Lung (tissue), 12 donors: Measurements from ENCODE around the gene ELAC1. TPM values are rescaled to one million over a fixed set of nuclear protein-coding genes. Genes with fewer than 3 reads are reported as not detected.

Source experiments
- ATAC-seq: fragments of 200-7000 bp; cut with Tn5 transposase; one replicate; pipeline ENCODE4 v1.9.1; 2020; ENCODE audit warnings: moderate number of reproducible peaks; ENCODE audit not compliant: insufficient read depth, low FRiP score
- DNase-seq, 3 donors: peaks; one replicate each; pipeline ENCODE4 v3.0.0-alpha.2; 2013 to 2017
- H3K27ac ChIP-seq, 2 donors: one replicate each; pipeline ENCODE4 v1.5.1; 2013; ENCODE audit warnings: mild to moderate bottlenecking in 2 of 2, moderate library complexity in 2 of 2, control low read depth in 1 of 2, inconsistent platforms in 1 of 2, low read depth in 1 of 2, low read length in 1 of 2
- H3K27me3 ChIP-seq, 3 donors: one replicate each; pipeline ENCODE4 v1.5.1; 2013; ENCODE audit warnings: low read length in 2 of 3; ENCODE audit not compliant: control insufficient read depth in 3 of 3, insufficient read depth in 3 of 3
- H3K36me3 ChIP-seq, 4 donors: one replicate each; pipeline ENCODE4 v1.5.1; 2013; ENCODE audit warnings: low read length in 4 of 4, mild to moderate bottlenecking in 1 of 4, moderate library complexity in 1 of 4; ENCODE audit not compliant: control insufficient read depth in 4 of 4, insufficient read depth in 4 of 4
- H3K4me1 ChIP-seq, 5 donors: one replicate each; pipeline ENCODE4 v1.5.1; 2013; ENCODE audit warnings: low read length in 5 of 5, mild to moderate bottlenecking in 2 of 5, moderate library complexity in 1 of 5; ENCODE audit not compliant: control insufficient read depth in 5 of 5, insufficient read depth in 5 of 5
- H3K4me3 ChIP-seq: one replicate; pipeline ENCODE4 v1.5.1; 2013; ENCODE audit warnings: mild to moderate bottlenecking, control low read depth, moderate library complexity
- H3K9ac ChIP-seq, 2 donors: one replicate each; pipeline ENCODE4 v1.5.1; 2013; ENCODE audit warnings: low read length in 2 of 2, control low read depth in 1 of 2; ENCODE audit not compliant: insufficient read depth in 1 of 2
- H3K9me3 ChIP-seq, 4 donors: one replicate each; pipeline ENCODE4 v1.5.1; 2013; ENCODE audit warnings: low read length in 3 of 4, mild to moderate bottlenecking in 1 of 4, moderate library complexity in 1 of 4; ENCODE audit not compliant: control insufficient read depth in 4 of 4, insufficient read depth in 3 of 4
- CTCF ChIP-seq: IDR thresholded peaks from 2 replicates; pipeline ENCODE4 v1.5.1; 2012; ENCODE audit warnings: mild to moderate bottlenecking; ENCODE audit errors: control extremely low read depth, extremely low read depth
- WGBS, 2 donors: extraction: QIAGEN DNeasy Blood & Tissue Kit; methylation state at CpG; one replicate each; pipeline ENCODE4 v1.1.7; 2013; 5-methylcytosine and 5-hydroxymethylcytosine counted together
- polyA plus RNA-seq, 2 donors: library from polyadenylated mRNA; stranded (reverse); fragments of 200-250 nt; gene quantifications; one replicate each; pipeline ENCODE4 v1.2.1, GENCODE V29; 2013
- total RNA-seq, 2 donors: library from RNA; depleted of rRNA in 1 of 2; stranded (reverse); fragments of >200 nt in 1 of 2; gene quantifications; one replicate each; pipeline ENCODE4 v1.2.1, GENCODE V29; 2014 to 2021
- donor health status: control.
- donor health status: control.
- donor health status: Bipolar disorder and iron deficiency.
- donor health status: healthy.
- donor health status: DM: yes; HTN: yes; CAD: no.

Gene ELAC1
- total and polyA plus RNA-seq, 4 donors: 5.0 to 10.2 (median 5.6) TPM

- no peaks in the 10 kb centered on the region for H3K9me3 ChIP-seq
- ATAC-seq (peak; percentile 0), DNase-seq (no peak)
- H3K4me1 ChIP-seq: peaks cover 0 to 27% (median 5%) of the 10 kb centered on the region in 5 donors
- peak overlapping the region; percentile 100 for H3K27ac ChIP-seq
- peak overlapping the region; percentile 97 for H3K4me3 ChIP-seq
- WGBS, 2 donors: 14 to 17% methylated on average over 10 of the region's 10 CpGs
- peaks cover 0 to 7% (median 3%) of the 10 kb centered on the region in 4 donors for H3K36me3 ChIP-seq
- H3K9ac ChIP-seq: peak overlapping the region; percentile 97 to 99
- TF ChIP-seq CTCF: no peak
- H3K27me3 ChIP-seq: no peaks in the 10 kb centered on the region
Measured at GRCh38 chr18:51029378-51029693, 61.5 kb downstream of the ELAC1 start.

- ATAC-seq (peak; percentile 93), DNase-seq (peak; percentile 98 to 99 (median 99))
- Histone ChIP-seq H3K9ac (peak within 1 kb of the TSS; percentile 98 to 99), H3K36me3 (peaks cover 0 to 10% (median 3%) of the 10 kb centered on the region in 4 donors), H3K27me3 (no peaks in the 10 kb centered on the region), H3K4me1 (peaks cover 0 to 27% (median 7%) of the 10 kb centered on the region in 5 donors), H3K4me3 (peak within 1 kb of the TSS; percentile 97), H3K27ac (peak within 1 kb of the TSS; percentile 100), H3K9me3 (no peaks in the 10 kb centered on the region)
- WGBS, 2 donors: 0 to 1% methylated on average over 60 to 79 of the region's 79 CpGs
- TF ChIP-seq CTCF: no peak
Measured at GRCh38 chr18:51029694-51030536, 62.1 kb downstream of the ELAC1 start, which contains the start of gene SMAD4. TSS of gene SMAD4 (plus strand) at chr18:51030213. CDS start at chr18:51047047, 16,834 bp downstream.

GRCh38 chr18:51030537-51031258 is 62.9 kb downstream of the ELAC1 start:
- Histone ChIP-seq H3K27me3 (no peaks in the 10 kb centered on the region), H3K4me3 (peak overlapping the region; percentile 97), H3K9me3 (no peaks in the 10 kb centered on the region), H3K4me1 (peaks cover 0 to 33% (median 8%) of the 10 kb centered on the region in 5 donors), H3K36me3 (peaks cover 0 to 6% (median 3%) of the 10 kb centered on the region in 4 donors), H3K9ac (peak overlapping the region; percentile 39 to 98), H3K27ac (peak overlapping the region; percentile 100)
- 0% methylated on average over 26 to 66 of the region's 66 CpGs for WGBS, 2 donors
- TF ChIP-seq CTCF: no peak
- ATAC-seq: peak; percentile 87
- DNase-seq: peak; percentile 73 to 79 (median 75)
